ENCODE results near the gene SYT7.
A peak's percentile ranks its signal among the peaks of the same experiment; 100 is the strongest.
"Not testable (repeated sequence)": the region's sequence is repeated elsewhere in the genome, so short reads cannot be mapped to it uniquely, and the experiment has no call there.

SYT7 gene

GRCh38 chr11:61473370-61474012 is 107.4 kb downstream of the SYT7 start:
- H3K4me3 ChIP-seq (ENCODE audit: low read depth, low read length) = no peak overlapping the region
- TF ChIP-seq MYC (IDR thresholded peaks at IDR 0.05; ENCODE audit: low read depth, low read length) (no peak), MAX (IDR thresholded peaks at IDR 0.05; ENCODE audit: low read depth, low read length) (no peak), CTCF (IDR thresholded peaks at IDR 0.05; ENCODE audit: low read depth, low read length) (no peak), POLR2A (IDR thresholded peaks at IDR 0.05; ENCODE audit: extremely low read depth, insufficient read length) (no peak)
- DNase-seq (ENCODE audit: low read depth) = no peak

- no peak for DNase-seq (ENCODE audit: low read depth)
- H3K4me3 ChIP-seq (ENCODE audit: low read depth, low read length) = no peak overlapping the region
- TF ChIP-seq CTCF (IDR thresholded peaks at IDR 0.05; ENCODE audit: low read depth, low read length) (no peak), POLR2A (IDR thresholded peaks at IDR 0.05; ENCODE audit: extremely low read depth, insufficient read length) (no peak), MYC (IDR thresholded peaks at IDR 0.05; ENCODE audit: low read depth, low read length) (no peak), MAX (IDR thresholded peaks at IDR 0.05; ENCODE audit: low read depth, low read length) (no peak)
These were observed 108.0 kb downstream of the SYT7 start for GRCh38 chr11:61472868-61473267.

- no peak for TF ChIP-seq MYC (IDR thresholded peaks at IDR 0.05; ENCODE audit: low read depth, low read length)
- no peak for TF ChIP-seq MAX (IDR thresholded peaks at IDR 0.05; ENCODE audit: low read depth, low read length)
- no peak for TF ChIP-seq CTCF (IDR thresholded peaks at IDR 0.05; ENCODE audit: low read depth, low read length)
- DNase-seq (ENCODE audit: low read depth) = peak; percentile 38
- H3K4me3 ChIP-seq (ENCODE audit: low read depth, low read length) = no peak overlapping the region
These were observed 108.6 kb downstream of the SYT7 start for GRCh38 chr11:61472282-61472681.

GRCh38 chr11:61468002-61468401 is 112.9 kb downstream of the SYT7 start:
- no peak for TF ChIP-seq POLR2A (IDR thresholded peaks at IDR 0.05; ENCODE audit: extremely low read depth, insufficient read length)
- no peak for TF ChIP-seq CTCF (IDR thresholded peaks at IDR 0.05; ENCODE audit: low read depth, low read length)
- no peak for TF ChIP-seq MAX (IDR thresholded peaks at IDR 0.05; ENCODE audit: low read depth, low read length)
- no peak for TF ChIP-seq MYC (IDR thresholded peaks at IDR 0.05; ENCODE audit: low read depth, low read length)
- DNase-seq (ENCODE audit: low read depth) = no peak
- no peak overlapping the region for H3K4me3 ChIP-seq (ENCODE audit: low read depth, low read length)

- DNase-seq (ENCODE audit: low read depth); H3K4me3 ChIP-seq (ENCODE audit: low read depth, low read length): not testable (repeated sequence)
These were observed 113.3 kb downstream of the SYT7 start for GRCh38 chr11:61467602-61468001.

Measured in NB4 (cell line).